ENCODE data around the gene IL20. TPM values are rescaled to one million over a fixed set of nuclear protein-coding genes. Genes with fewer than 3 reads are reported as not detected.

Gene IL20
- total RNA-seq, 4 donors from 2014 or later: not detected

GRCh38 chr1:206836111-206836510 lies 29.3 kb upstream of the IL20 start:
- 59 to 71% methylated on average over 2 of the region's 2 CpGs for WGBS, 2 donors
- intact Hi-C loops (cut with DNase I; ENCODE audit: low total_unique reads): no loop called here

GRCh38 chr1:206839006-206839560 lies 26.3 kb upstream of the IL20 start:
- H3K4me3 ChIP-seq (ENCODE audit: low read depth, poor library complexity, severe bottlenecking): no peak overlapping the region
- intact Hi-C loops (cut with DNase I; ENCODE audit: low total_unique reads): no loop called here
- no peak for DNase-seq (ENCODE audit: low spot score in 2 of 2)
- 83% methylated on average over 4 of the region's 4 CpGs for WGBS, 2 donors
- TF ChIP-seq CTCF (IDR thresholded peaks at IDR 0.05) (no peak), POLR2A (IDR thresholded peaks at IDR 0.05) (no peak)

More at GRCh38 chr1:206836111-206836510, 29.3 kb upstream of the IL20 start:
- no peak for DNase-seq (ENCODE audit: low spot score in 2 of 2)
- H3K4me3 ChIP-seq (ENCODE audit: low read depth, poor library complexity, severe bottlenecking): no peak overlapping the region
- TF ChIP-seq POLR2A (IDR thresholded peaks at IDR 0.05) (no peak), CTCF (IDR thresholded peaks at IDR 0.05) (no peak)

GRCh38 chr1:206839857-206840256 lies 25.6 kb upstream of the IL20 start:
- DNase-seq (ENCODE audit: low spot score in 2 of 2): no peak
- intact Hi-C loops (cut with DNase I; ENCODE audit: low total_unique reads): no loop called here
- TF ChIP-seq CTCF (IDR thresholded peaks at IDR 0.05) (no peak), POLR2A (IDR thresholded peaks at IDR 0.05) (no peak)
- WGBS, 2 donors: 85 to 88% methylated on average over 7 of the region's 7 CpGs
- H3K4me3 ChIP-seq (ENCODE audit: low read depth, poor library complexity, severe bottlenecking): no peak overlapping the region

- intact Hi-C loops (cut with DNase I; ENCODE audit: low total_unique reads): no loop called here
- H3K4me3 ChIP-seq (ENCODE audit: low read depth, poor library complexity, severe bottlenecking): no peak overlapping the region
- DNase-seq (ENCODE audit: low spot score in 2 of 2): no peak
- WGBS, 2 donors: 79 to 81% methylated on average over 7 of the region's 7 CpGs
- no peak for TF ChIP-seq CTCF (IDR thresholded peaks at IDR 0.05)
- TF ChIP-seq POLR2A (IDR thresholded peaks at IDR 0.05): no peak
These were observed 23.7 kb upstream of the IL20 start for GRCh38 chr1:206841609-206842323.

- no peak overlapping the region for H3K4me3 ChIP-seq (ENCODE audit: low read depth, poor library complexity, severe bottlenecking)
- DNase-seq (ENCODE audit: low spot score in 2 of 2): no peak
- no peak for TF ChIP-seq POLR2A (IDR thresholded peaks at IDR 0.05)
- no peak for TF ChIP-seq CTCF (IDR thresholded peaks at IDR 0.05)
- intact Hi-C loops (cut with DNase I; ENCODE audit: low total_unique reads): no loop called here
These were observed 22.6 kb upstream of the IL20 start for GRCh38 chr1:206842854-206843253.

GRCh38 chr1:206843626-206844025 lies 21.8 kb upstream of the IL20 start:
- 92 to 97% methylated on average over 4 of the region's 4 CpGs for WGBS, 2 donors

More at GRCh38 chr1:206843626-206844025, 21.8 kb upstream of the IL20 start:
- DNase-seq (ENCODE audit: low spot score in 2 of 2): no peak
- TF ChIP-seq POLR2A (IDR thresholded peaks at IDR 0.05): no peak
- no peak for TF ChIP-seq CTCF (IDR thresholded peaks at IDR 0.05)
- no peak overlapping the region for H3K4me3 ChIP-seq (ENCODE audit: low read depth, poor library complexity, severe bottlenecking)
- intact Hi-C loops (cut with DNase I; ENCODE audit: low total_unique reads): no loop called here
